OCI-LY3 (cell line): ENCODE measurements around the gene GAK.

Experiments used
- H2AFZ ChIP-seq: fragments of 200-600, 300-600 bp; shearing (Covaris generic); 2 replicates; pipeline ENCODE4 v1.6.0; 2014; ENCODE audit warnings: antibody characterized with exemption, low read depth, low read length
- H3K27ac ChIP-seq: fragments of 200-600, 300-600 bp; sonication (generic); 2 replicates; pipeline ENCODE4 v1.5.1; 2014; ENCODE audit warnings: mild to moderate bottlenecking, low read length, moderate library complexity, mixed read lengths
- H3K27me3 ChIP-seq: fragments of 200-600, 300-600 bp; sonication (generic); 2 replicates; pipeline ENCODE4 v1.6.1; 2014; ENCODE audit warnings: low read depth, low read length, mixed read lengths
- H3K36me3 ChIP-seq: fragments of 200-600, 300-600 bp; sonication (generic); replicated peaks from 2 replicates; pipeline ENCODE3; 2014; ENCODE audit warnings: low read depth, low read length, mixed read lengths
- H3K4me1 ChIP-seq: fragments of 300-600, 200-600 bp; sonication (generic); 2 replicates; pipeline ENCODE4 v1.6.1; 2014; ENCODE audit warnings: low read length, mixed read lengths
- H3K4me2 ChIP-seq: fragments of 200-600, 300-600 bp; sonication (generic); 2 replicates; pipeline ENCODE4 v1.6.1; 2014; ENCODE audit warnings: low read length, mixed read lengths
- H3K4me3 ChIP-seq: fragments of 300-600, 200-600 bp; sonication (generic); 2 replicates; pipeline ENCODE4 v1.5.1; 2014; ENCODE audit warnings: antibody characterized with exemption, mild to moderate bottlenecking, low read length, moderate library complexity
- H3K79me2 ChIP-seq: fragments of 300-600, 200-600 bp; shearing (Covaris generic); 2 replicates; pipeline ENCODE4 v1.6.1; 2014; ENCODE audit warnings: mild to moderate bottlenecking, low read length, mixed read lengths
- H3K9ac ChIP-seq: fragments of 300-600, 200-600 bp; shearing (Covaris generic); 2 replicates; pipeline ENCODE4 v1.6.0; 2014; ENCODE audit warnings: mild to moderate bottlenecking, low read length, moderate library complexity
- H3K9me3 ChIP-seq: fragments of 200-600, 300-600 bp; shearing (Covaris generic); 2 replicates; pipeline ENCODE4 v1.6.1; 2014; ENCODE audit warnings: low read length, mixed read lengths; ENCODE audit not compliant: insufficient read depth
- H4K20me1 ChIP-seq: fragments of 200-600, 300-600 bp; sonication (generic); 2 replicates; pipeline ENCODE4 v1.6.1; 2016; ENCODE audit warnings: low read length, mixed read lengths; ENCODE audit not compliant: insufficient read depth
- EZH2phosphoT487 ChIP-seq: fragments of 200-600 bp; shearing (Covaris generic); IDR thresholded peaks from 2 replicates; pipeline ENCODE4 v1.6.1; 2018; ENCODE audit warnings: antibody characterized with exemption, mixed run types, low read depth
- TF ChIP-seq, protein P1 (sequence below): fragments of 200-600, 300-600 bp; sonication (generic); IDR thresholded peaks from 2 replicates; pipeline ENCODE4 v1.5.1; 2014; ENCODE audit warnings: antibody characterized with exemption, low read length, low read depth

GAK gene

GRCh38 chr4:856225-856901 lies 75.8 kb downstream of the GAK start:
- Histone ChIP-seq H4K20me1 (no peaks in the 10 kb centered on the region), H3K9ac (no peak overlapping the region), H3K4me2 (no peak overlapping the region), H3K9me3 (no peaks in the 10 kb centered on the region), H3K27me3 (no peaks in the 10 kb centered on the region), H3K4me1 (no peaks in the 10 kb centered on the region), H3K4me3 (no peak overlapping the region), H3K36me3 (peaks cover 38% of the 10 kb centered on the region), H3K27ac (no peak overlapping the region), H3K79me2 (no peaks in the 10 kb centered on the region), H2AFZ (no peak overlapping the region)
- TF ChIP-seq, protein P1, sequence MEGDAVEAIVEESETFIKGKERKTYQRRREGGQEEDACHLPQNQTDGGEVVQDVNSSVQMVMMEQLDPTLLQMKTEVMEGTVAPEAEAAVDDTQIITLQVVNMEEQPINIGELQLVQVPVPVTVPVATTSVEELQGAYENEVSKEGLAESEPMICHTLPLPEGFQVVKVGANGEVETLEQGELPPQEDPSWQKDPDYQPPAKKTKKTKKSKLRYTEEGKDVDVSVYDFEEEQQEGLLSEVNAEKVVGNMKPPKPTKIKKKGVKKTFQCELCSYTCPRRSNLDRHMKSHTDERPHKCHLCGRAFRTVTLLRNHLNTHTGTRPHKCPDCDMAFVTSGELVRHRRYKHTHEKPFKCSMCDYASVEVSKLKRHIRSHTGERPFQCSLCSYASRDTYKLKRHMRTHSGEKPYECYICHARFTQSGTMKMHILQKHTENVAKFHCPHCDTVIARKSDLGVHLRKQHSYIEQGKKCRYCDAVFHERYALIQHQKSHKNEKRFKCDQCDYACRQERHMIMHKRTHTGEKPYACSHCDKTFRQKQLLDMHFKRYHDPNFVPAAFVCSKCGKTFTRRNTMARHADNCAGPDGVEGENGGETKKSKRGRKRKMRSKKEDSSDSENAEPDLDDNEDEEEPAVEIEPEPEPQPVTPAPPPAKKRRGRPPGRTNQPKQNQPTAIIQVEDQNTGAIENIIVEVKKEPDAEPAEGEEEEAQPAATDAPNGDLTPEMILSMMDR, result no peak
- no peak for TF ChIP-seq EZH2phosphoT487

GRCh38 chr4:855880-856224 lies 76.3 kb downstream of the GAK start:
- Histone ChIP-seq H3K27me3 (no peaks in the 10 kb centered on the region), H3K9ac (no peak overlapping the region), H3K4me1 (no peaks in the 10 kb centered on the region), H4K20me1 (no peaks in the 10 kb centered on the region), H3K27ac (no peak overlapping the region), H3K36me3 (peaks cover 38% of the 10 kb centered on the region), H3K79me2 (no peaks in the 10 kb centered on the region), H3K4me3 (no peak overlapping the region), H2AFZ (no peak overlapping the region), H3K9me3 (no peaks in the 10 kb centered on the region), H3K4me2 (no peak overlapping the region)
- TF ChIP-seq, protein P1, result no peak
- TF ChIP-seq EZH2phosphoT487, result no peak

GRCh38 chr4:854356-854755 lies 77.8 kb downstream of the GAK start:
- no peak overlapping the region for H3K27ac ChIP-seq
- no peak overlapping the region for H2AFZ ChIP-seq
- H3K4me3 ChIP-seq, result no peak overlapping the region
- H4K20me1 ChIP-seq, result no peaks in the 10 kb centered on the region
- no peaks in the 10 kb centered on the region for H3K79me2 ChIP-seq
- no peak for TF ChIP-seq EZH2phosphoT487
- TF ChIP-seq, protein P1, result no peak
- H3K4me1 ChIP-seq, result no peaks in the 10 kb centered on the region
- H3K36me3 ChIP-seq, result peaks cover 37% of the 10 kb centered on the region
- H3K9ac ChIP-seq, result no peak overlapping the region
- no peak overlapping the region for H3K4me2 ChIP-seq
- no peaks in the 10 kb centered on the region for H3K27me3 ChIP-seq
- H3K9me3 ChIP-seq, result no peaks in the 10 kb centered on the region

- H3K27me3 ChIP-seq, result no peaks in the 10 kb centered on the region
- no peak overlapping the region for H3K4me2 ChIP-seq
- no peak overlapping the region for H2AFZ ChIP-seq
- H3K79me2 ChIP-seq, result no peaks in the 10 kb centered on the region
- H3K9ac ChIP-seq, result no peak overlapping the region
- H3K4me1 ChIP-seq, result no peaks in the 10 kb centered on the region
- H4K20me1 ChIP-seq, result no peaks in the 10 kb centered on the region
- no peak for TF ChIP-seq EZH2phosphoT487
- TF ChIP-seq, protein P1, result no peak
- no peak overlapping the region for H3K27ac ChIP-seq
- no peaks in the 10 kb centered on the region for H3K9me3 ChIP-seq
- H3K36me3 ChIP-seq, result peaks cover 31% of the 10 kb centered on the region
- H3K4me3 ChIP-seq, result no peak overlapping the region
Measured at GRCh38 chr4:853416-853781, 78.7 kb downstream of the GAK start.
